HepG2 (cell line): ENCODE measurements around the gene KRTAP5-9. TPM values are rescaled to one million over a fixed set of nuclear protein-coding genes. Genes with fewer than 3 reads are reported as not detected.
"Not testable (repeated sequence)": the region's sequence is repeated elsewhere in the genome, so short reads cannot be mapped to it uniquely, and the experiment has no call there.

Experiments
- BRD4 ChIP-seq: sonication (generic); formaldehyde crosslinking; IDR thresholded peaks from 2 replicates; pipeline ENCODE4 v1.4.0; 2020; ENCODE audit warnings: missing genetic modification reagents
- FOXA3 ChIP-seq: IDR thresholded peaks from 2 replicates; pipeline ENCODE4 v1.6.1; 2016; ENCODE audit warnings: missing genetic modification reagents, missing compliant biosample characterization
- HNF4A ChIP-seq: sonication (generic); formaldehyde crosslinking; IDR thresholded peaks from 2 replicates; pipeline ENCODE4 v1.4.0; 2020; ENCODE audit warnings: missing genetic modification reagents
- HOXA3 ChIP-seq: sonication (generic); formaldehyde crosslinking; IDR thresholded peaks from 2 replicates; pipeline ENCODE4 v1.5.0; 2020; ENCODE audit warnings: missing genetic modification reagents
- KDM6A ChIP-seq: IDR thresholded peaks from 2 replicates; pipeline ENCODE4 v1.6.1; 2016; ENCODE audit warnings: low read depth
- LCORL ChIP-seq, 2 experiments: fragments of 450-650 bp in 1 of 2; sonication (generic) in 1 of 2; formaldehyde crosslinking in 1 of 2; IDR thresholded peaks; 2 replicates each; pipeline versions ENCODE4 v1.5.0 to v1.6.1; 2017 to 2020; ENCODE audit warnings: antibody characterized with exemption in 1 of 2, missing genetic modification reagents in 1 of 2
- MAF1 ChIP-seq: sonication (generic); formaldehyde crosslinking; IDR thresholded peaks from 2 replicates; pipeline ENCODE4 v1.5.0; 2020; ENCODE audit warnings: missing genetic modification reagents, borderline replicate concordance
- MXD4 ChIP-seq: IDR thresholded peaks from 2 replicates; pipeline ENCODE4 v1.6.1; 2016; ENCODE audit warnings: mild to moderate bottlenecking, missing biosample characterization, missing genetic modification reagents
- SIX1 ChIP-seq: sonication (generic); formaldehyde crosslinking; IDR thresholded peaks from 2 replicates; pipeline ENCODE4 v1.4.0; 2020; ENCODE audit warnings: missing genetic modification reagents, borderline replicate concordance
- TAF1 ChIP-seq: sonication (generic); formaldehyde crosslinking; IDR thresholded peaks from 2 replicates; pipeline ENCODE4 v1.4.0; 2020; ENCODE audit warnings: missing genetic modification reagents
- THAP11 ChIP-seq: IDR thresholded peaks from 2 replicates; pipeline ENCODE4 v1.6.1; 2016; ENCODE audit warnings: missing biosample characterization, missing genetic modification reagents
- ZFY ChIP-seq: sonication (generic); formaldehyde crosslinking; IDR thresholded peaks from 2 replicates; pipeline ENCODE4 v1.4.0; 2020; ENCODE audit warnings: missing genetic modification reagents
- ZNF292 ChIP-seq: sonication (generic); formaldehyde crosslinking; IDR thresholded peaks from 2 replicates; pipeline ENCODE4 v1.8.1; 2022; ENCODE audit warnings: mild to moderate bottlenecking, low read depth, missing genetic modification reagents, borderline replicate concordance
- ZNF772 ChIP-seq: sonication (generic); formaldehyde crosslinking; IDR thresholded peaks from 2 replicates; pipeline ENCODE4 v1.5.0; 2020; ENCODE audit warnings: mild to moderate bottlenecking, missing genetic modification reagents
- ZNF790 ChIP-seq: sonication (generic); formaldehyde crosslinking; IDR thresholded peaks from 2 replicates; pipeline ENCODE4 v1.8.0; 2022; ENCODE audit warnings: missing genetic modification reagents, mild to moderate bottlenecking, borderline replicate concordance
- ZSCAN31 ChIP-seq: sonication (generic); formaldehyde crosslinking; IDR thresholded peaks from 2 replicates; pipeline ENCODE4 v1.5.0; 2020; ENCODE audit warnings: low read depth, mild to moderate bottlenecking, missing genetic modification reagents
- polyA plus RNA-seq, 8 experiments: library from polyadenylated mRNA; depleted of rRNA in 3 of 8; stranded (reverse) in 7 of 8; unstranded in 1 of 8; fragments of >200 nt; fragmentation: Illumina TruSeq in 4 of 8; extraction: Trizol in 4 of 8; gene quantifications; 2 replicates each; pipeline versions ENCODE4 v1.2.1 to v1.2.3, GENCODE V29; 2011 to 2016; ENCODE audit warnings: low read depth in 4 of 8, missing spikeins in 1 of 8, mixed read lengths in 1 of 8; ENCODE audit not compliant: insufficient read depth in 1 of 8
- total RNA-seq, 5 experiments: library from RNA; depleted of rRNA; stranded (reverse); fragments of >200 nt; fragmentation: Illumina TruSeq; extraction: Trizol; gene quantifications; 2 replicates each; pipeline ENCODE4 v1.2.3, GENCODE V29; 2016; ENCODE audit warnings: low read depth in 1 of 5
- TF ChIP-seq, protein P1 (sequence below): sonication (generic); formaldehyde crosslinking; IDR thresholded peaks from 2 replicates; pipeline ENCODE4 v1.4.0; 2020; ENCODE audit warnings: mild to moderate bottlenecking, low read depth, missing genetic modification reagents
- TF ChIP-seq, protein P2 (sequence below): sonication (generic); formaldehyde crosslinking; IDR thresholded peaks from 2 replicates; pipeline ENCODE4 v1.8.0; 2022; ENCODE audit warnings: missing genetic modification reagents, mild to moderate bottlenecking, borderline replicate concordance
- TF ChIP-seq, protein P3 (sequence below): sonication (generic); formaldehyde crosslinking; IDR thresholded peaks from 2 replicates; pipeline ENCODE4 v1.5.0; 2020; ENCODE audit warnings: missing genetic modification reagents
- TF ChIP-seq, protein P4 (sequence below): IDR thresholded peaks from 2 replicates; pipeline ENCODE4 v1.6.1; 2016; ENCODE audit warnings: missing genetic modification reagents, missing compliant biosample characterization

The KRTAP5-9 gene
- total and polyA plus RNA-seq, 2 of the 13 experiments (the other 11 are each of a cell fraction or from before 2014, with no cell fraction given), result 0.09 TPM; not detected in 1

DNA sequence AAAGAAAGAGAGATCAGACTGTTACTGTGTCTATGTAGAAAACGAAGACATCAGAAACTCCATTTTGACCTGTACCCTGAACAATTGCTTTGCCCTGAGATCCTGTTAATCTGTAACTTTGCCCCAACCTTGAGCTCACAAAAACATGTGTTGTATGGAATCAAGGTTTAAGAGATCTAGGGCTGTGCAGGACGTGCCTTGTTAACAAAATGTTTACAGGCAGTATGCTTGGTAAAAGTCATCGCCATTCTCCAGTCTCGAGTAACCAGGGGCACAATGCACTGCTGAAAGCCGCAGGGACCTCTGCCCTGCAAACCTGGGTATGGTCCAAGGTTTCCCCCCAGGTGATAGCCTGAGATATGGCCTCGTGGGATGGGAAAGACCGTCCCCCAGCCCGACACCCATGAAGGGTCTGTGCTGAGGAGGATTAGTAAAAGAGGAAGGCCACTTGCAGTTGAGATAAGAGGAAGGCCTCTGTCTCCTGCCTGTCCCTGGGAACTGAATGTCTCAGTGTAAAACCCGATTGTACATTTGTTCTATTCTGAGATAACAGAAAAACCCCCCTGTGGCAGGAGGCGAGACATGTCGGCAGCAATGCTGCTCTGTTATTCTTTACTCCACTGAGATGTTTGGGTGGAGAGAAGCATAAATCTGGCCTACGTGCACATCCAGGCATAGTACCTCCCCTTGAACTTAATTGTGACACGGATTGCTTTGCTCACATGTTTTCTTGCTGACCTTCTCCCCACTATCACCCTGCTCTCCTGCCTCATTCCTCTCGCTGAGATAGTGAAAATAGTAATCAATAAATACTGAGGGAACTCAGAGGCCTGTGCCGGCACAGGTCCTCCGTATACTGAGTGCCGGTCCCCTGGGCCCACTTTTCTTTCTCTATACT, 13.3 kb upstream of the KRTAP5-9 start (continued):
- TF ChIP-seq, protein P1, sequence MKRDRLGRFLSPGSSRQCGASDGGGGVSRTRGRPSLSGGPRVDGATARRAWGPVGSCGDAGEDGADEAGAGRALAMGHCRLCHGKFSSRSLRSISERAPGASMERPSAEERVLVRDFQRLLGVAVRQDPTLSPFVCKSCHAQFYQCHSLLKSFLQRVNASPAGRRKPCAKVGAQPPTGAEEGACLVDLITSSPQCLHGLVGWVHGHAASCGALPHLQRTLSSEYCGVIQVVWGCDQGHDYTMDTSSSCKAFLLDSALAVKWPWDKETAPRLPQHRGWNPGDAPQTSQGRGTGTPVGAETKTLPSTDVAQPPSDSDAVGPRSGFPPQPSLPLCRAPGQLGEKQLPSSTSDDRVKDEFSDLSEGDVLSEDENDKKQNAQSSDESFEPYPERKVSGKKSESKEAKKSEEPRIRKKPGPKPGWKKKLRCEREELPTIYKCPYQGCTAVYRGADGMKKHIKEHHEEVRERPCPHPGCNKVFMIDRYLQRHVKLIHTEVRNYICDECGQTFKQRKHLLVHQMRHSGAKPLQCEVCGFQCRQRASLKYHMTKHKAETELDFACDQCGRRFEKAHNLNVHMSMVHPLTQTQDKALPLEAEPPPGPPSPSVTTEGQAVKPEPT (CRISPR knock-in tag), result 0 out of 2 replicates have a peak, but pooled peaks have one; percentile 56
- TF ChIP-seq THAP11, result peak; percentile 22; the same call in 1 of the 2 replicates
- peak; percentile 26; the same call in 1 of the 2 replicates for TF ChIP-seq KDM6A (CRISPR knock-in tag)
- TF ChIP-seq, protein P2, sequence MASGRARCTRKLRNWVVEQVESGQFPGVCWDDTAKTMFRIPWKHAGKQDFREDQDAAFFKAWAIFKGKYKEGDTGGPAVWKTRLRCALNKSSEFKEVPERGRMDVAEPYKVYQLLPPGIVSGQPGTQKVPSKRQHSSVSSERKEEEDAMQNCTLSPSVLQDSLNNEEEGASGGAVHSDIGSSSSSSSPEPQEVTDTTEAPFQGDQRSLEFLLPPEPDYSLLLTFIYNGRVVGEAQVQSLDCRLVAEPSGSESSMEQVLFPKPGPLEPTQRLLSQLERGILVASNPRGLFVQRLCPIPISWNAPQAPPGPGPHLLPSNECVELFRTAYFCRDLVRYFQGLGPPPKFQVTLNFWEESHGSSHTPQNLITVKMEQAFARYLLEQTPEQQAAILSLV (CRISPR knock-in tag), result peak; percentile 42; the same call in 1 of the 2 replicates
- TF ChIP-seq HNF4A (CRISPR knock-in tag), result peak; percentile 49
- 0 out of 2 replicates have a peak, but pooled peaks have one; percentile 22 for TF ChIP-seq MXD4 (CRISPR knock-in tag)
- TF ChIP-seq MAF1 (CRISPR knock-in tag), result 0 out of 2 replicates have a peak, but pooled peaks have one; percentile 21
- TF ChIP-seq ZNF292 (CRISPR knock-in tag), result peak; percentile 50; the same call in 1 of the 2 replicates
- peak; percentile 56 for TF ChIP-seq FOXA3 (CRISPR knock-in tag)
- TF ChIP-seq SIX1 (CRISPR knock-in tag), result peak; percentile 27; the same call in 1 of the 2 replicates
- not testable (repeated sequence) for TF ChIP-seq LCORL (IDR thresholded peaks at IDR 0.05)
- TF ChIP-seq LCORL (CRISPR knock-in tag; IDR thresholded peaks at IDR 0.05), result peak; percentile 57
- TF ChIP-seq ZSCAN31 (CRISPR knock-in tag), result 0 out of 2 replicates have a peak, but pooled peaks have one; percentile 26
- TF ChIP-seq, protein P3, sequence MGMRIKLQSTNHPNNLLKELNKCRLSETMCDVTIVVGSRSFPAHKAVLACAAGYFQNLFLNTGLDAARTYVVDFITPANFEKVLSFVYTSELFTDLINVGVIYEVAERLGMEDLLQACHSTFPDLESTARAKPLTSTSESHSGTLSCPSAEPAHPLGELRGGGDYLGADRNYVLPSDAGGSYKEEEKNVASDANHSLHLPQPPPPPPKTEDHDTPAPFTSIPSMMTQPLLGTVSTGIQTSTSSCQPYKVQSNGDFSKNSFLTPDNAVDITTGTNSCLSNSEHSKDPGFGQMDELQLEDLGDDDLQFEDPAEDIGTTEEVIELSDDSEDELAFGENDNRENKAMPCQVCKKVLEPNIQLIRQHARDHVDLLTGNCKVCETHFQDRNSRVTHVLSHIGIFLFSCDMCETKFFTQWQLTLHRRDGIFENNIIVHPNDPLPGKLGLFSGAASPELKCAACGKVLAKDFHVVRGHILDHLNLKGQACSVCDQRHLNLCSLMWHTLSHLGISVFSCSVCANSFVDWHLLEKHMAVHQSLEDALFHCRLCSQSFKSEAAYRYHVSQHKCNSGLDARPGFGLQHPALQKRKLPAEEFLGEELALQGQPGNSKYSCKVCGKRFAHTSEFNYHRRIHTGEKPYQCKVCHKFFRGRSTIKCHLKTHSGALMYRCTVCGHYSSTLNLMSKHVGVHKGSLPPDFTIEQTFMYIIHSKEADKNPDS (CRISPR knock-in tag), result peak; percentile 87; the same call in 1 of the 2 replicates
- peak; percentile 37; the same call in 1 of the 2 replicates for TF ChIP-seq ZNF790 (CRISPR knock-in tag)
- TF ChIP-seq ZFY (CRISPR knock-in tag), result peak; percentile 62
- TF ChIP-seq TAF1 (CRISPR knock-in tag), result peak; percentile 27; the same call in 1 of the 2 replicates
- TF ChIP-seq, protein P4, sequence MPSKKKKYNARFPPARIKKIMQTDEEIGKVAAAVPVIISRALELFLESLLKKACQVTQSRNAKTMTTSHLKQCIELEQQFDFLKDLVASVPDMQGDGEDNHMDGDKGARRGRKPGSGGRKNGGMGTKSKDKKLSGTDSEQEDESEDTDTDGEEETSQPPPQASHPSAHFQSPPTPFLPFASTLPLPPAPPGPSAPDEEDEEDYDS (CRISPR knock-in tag), result peak; percentile 73
- TF ChIP-seq HOXA3 (CRISPR knock-in tag), result peak; percentile 43; the same call in 1 of the 2 replicates
- TF ChIP-seq BRD4, result peak; percentile 55
- 0 out of 2 replicates have a peak, but pooled peaks have one; percentile 30 for TF ChIP-seq ZNF772 (CRISPR knock-in tag)
